SHP77 treated with DMSO at 0.1 percent for 48 hours (cell line): Measurements from ENCODE around the gene FLT3.

Source experiments
- DNase-seq: peaks from one replicate; lab custom pipeline; 2025; lab: John Stamatoyannopoulos, UW

FLT3 gene

GRCh38 chr13:27960362-27961226 lies 139.8 kb downstream of the FLT3 start:
- peak; percentile 58 for DNase-seq

DNA sequence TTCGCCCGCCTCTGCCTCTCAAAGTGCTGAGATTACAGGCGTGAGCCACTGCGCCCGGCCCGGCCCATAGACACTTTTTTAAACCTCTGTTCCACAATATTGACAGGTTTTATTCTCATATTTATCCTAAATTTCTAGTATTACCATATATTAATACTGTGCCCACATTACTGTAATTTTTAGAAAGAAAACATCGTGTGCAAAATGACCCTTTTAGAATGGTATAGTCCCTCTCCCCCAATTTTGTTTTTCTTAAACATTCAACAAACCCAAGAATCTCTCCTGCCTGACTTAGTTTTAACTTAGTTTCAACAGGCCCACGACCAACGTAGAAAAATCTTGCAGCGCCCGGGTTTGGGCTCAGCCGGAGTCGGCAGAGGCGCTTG lies 140.4 kb downstream of the FLT3 start:
- DNase-seq = no peak

DNA sequence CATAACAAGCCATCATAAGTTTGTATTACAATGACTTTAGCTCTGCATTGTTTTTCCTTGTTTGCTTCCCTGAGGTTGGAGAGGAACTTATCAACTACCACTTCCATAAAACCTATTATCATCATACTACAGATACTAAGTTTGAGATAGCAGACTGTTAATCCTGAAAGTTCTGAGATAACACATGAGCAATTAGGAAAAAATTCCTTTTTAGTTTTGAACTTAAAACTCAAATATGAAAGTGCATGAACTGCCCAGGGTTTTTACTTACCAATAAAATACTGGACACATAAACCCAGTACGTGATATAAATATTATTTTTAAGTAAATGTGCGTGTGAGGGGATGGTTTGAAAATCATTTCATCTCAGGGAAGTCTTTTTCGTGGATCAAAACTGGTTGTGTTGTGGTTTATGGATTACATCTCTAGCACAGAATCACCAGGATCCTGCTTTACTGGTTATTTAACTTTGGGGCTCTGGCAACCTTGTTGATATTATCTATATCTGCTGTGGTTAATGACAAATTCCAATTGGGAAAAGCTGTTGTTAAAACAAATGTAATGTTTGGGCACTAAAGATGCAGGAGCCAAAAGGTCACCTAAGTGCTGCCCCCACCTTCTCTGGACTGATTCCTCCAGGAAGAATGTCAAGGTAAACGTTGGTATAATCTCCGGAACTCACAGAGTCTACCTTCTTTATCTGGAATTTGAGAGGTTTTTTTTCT lies 143.6 kb downstream of the FLT3 start:
- no peak for DNase-seq

DNA sequence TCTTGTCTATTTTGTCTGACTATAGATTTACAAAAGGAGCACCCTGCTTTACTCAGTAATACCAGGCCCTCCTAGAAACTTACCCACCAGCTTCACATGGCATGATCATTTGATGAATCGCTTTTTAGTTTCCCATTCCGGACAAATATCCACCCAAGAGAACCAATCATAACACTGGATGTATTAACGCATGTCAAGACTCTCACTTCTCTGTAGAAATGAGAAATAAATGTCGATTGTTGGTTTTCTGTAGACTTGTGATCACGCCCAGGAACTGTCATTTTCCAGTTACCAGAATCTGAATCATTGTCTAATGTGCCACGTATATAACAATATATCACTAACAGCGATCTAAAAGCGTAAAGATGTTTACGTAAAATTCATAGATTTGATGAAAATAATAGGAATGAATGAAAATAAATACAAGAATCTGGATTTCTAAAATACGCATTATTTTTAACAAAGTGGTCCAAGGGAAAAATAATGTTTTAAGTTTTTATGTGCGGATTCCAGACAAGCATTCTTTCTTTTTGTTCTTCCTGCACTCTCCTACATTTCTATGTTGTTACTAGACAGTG lies 145.3 kb downstream of the FLT3 start:
- DNase-seq = no peak

DNA sequence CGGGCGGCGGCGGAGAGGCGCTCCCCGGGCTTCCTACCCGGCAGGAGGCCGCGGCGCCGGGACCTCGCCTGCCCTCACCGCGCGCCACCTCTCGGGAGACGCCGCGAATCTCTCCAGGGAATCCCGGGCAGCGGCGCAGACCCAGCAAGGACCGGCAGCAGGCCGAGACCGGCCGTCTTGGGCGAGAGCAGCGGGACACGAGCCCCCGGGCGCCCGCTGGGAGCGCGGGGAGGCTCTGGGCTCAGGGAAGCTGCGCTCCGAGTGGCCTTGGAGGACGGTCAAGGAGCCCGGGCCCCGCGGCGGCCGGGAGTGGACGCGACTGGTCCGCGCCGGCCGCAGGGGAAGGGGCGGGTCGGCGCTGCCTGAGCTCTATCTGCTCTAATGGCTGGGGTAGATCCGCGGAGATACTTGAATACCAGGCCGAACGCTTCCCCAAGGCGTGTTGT lies 145.9 kb downstream of the FLT3 start:
- DNase-seq = no peak

DNA sequence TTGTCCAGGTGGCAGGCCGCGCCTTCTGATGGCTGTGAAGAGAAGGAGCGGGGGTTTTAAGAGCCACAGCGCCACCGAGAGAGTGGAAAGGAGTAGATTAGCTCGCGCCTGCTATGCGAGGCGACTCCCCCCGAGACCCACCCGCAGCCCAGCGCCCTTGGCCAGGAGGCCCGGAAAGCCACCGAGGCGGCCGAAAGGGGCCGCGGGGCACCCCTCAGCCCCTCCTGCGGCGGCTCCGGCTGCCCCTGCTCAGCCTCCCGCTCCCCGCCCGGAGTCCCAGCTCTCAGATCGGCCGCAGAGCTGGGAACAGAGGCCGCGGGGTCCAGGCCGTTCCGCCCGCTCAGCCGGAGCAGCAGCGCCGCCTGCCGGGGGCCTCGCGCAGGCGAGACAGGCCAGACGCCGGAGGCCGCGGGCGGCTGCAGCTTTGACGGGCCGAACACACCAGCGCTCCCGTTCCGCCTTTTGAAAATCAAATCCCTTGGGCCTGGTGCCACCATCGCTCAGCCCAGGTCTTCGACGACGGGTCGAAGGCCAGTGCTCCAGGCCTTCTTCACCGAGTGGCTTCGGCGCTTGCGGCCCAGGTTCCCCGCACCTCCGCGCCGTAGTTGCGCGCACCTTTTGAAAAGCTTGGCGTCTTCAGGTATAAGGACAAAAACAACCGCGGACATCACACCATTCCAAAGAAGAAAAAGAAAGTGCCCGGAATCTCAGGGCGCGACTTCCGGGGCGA lies 146.5 kb downstream of the FLT3 start:
- DNase-seq = peak; percentile 52
